BJ (cell line): ENCODE measurements around the gene BAZ2B. TPM values are rescaled to one million over a fixed set of nuclear protein-coding genes. Genes with fewer than 3 reads are reported as not detected.

Experiments
- CTCF ChIA-PET: fragments of 350-600 bp; formaldehyde crosslinking; extraction: SDS; loops from one replicate; lab custom pipeline; 2021; ENCODE audit warnings: antibody characterized with exemption, inconsistent platforms; lab: Yijun Ruan, JAX
- POLR2A ChIA-PET: fragments of 300-600 bp; sonication (Branson Sonifier 250); formaldehyde crosslinking; extraction: SDS; loops from one replicate; lab custom pipeline; 2021; ENCODE audit warnings: antibody characterized with exemption; lab: Charles Lee
- DNase-seq: peaks from one replicate; pipeline ENCODE4 v3.0.0-alpha.2; 2011; ENCODE audit warnings: low read depth
- H3K27me3 ChIP-seq: 2 replicates; pipeline ENCODE4 v1.6.0; 2011; ENCODE audit warnings: low read length; ENCODE audit not compliant: control insufficient read depth, insufficient read depth
- H3K36me3 ChIP-seq: 2 replicates; pipeline ENCODE4 v1.5.1; 2011; ENCODE audit warnings: low read length; ENCODE audit not compliant: control insufficient read depth, insufficient read depth
- H3K4me3 ChIP-seq: 2 replicates; pipeline ENCODE4 v1.5.1; 2011; ENCODE audit warnings: low read depth, mild to moderate bottlenecking, control low read depth, low read length
- polyA plus RNA-seq: library from polyadenylated mRNA; depleted of rRNA; stranded (reverse); fragments of >200 nt; gene quantifications from 2 replicates; pipeline ENCODE4 v1.2.3, GENCODE V29; 2011
- TF ChIP-seq, protein P1 (sequence below): IDR thresholded peaks from 2 replicates; pipeline ENCODE4 v1.5.1; 2011; ENCODE audit warnings: low read depth, mild to moderate bottlenecking, control low read depth, inconsistent platforms, low read length, moderate library complexity; ENCODE audit not compliant: insufficient read depth

BAZ2B gene
- polyA plus RNA-seq, 1 experiment = 16.0 TPM

DNA sequence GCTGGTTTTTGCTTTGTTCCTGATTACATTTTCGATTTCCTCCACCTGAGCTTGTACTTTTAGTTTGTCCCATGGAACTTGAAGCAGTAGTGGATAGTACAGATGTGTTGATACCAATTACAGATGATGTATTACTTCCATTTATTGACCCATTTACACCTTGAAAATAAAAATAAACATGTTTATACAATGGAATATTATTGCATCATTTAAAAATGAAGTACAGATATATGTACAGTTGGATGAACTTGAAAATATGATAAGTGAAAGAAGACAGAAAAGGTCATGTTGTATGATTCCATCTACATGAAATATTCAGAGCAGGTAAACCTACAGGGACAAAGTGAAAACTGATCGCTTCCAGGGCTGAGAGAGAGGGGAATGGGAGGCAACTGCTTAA, 169.5 kb downstream of the BAZ2B start:
- CTCF ChIA-PET = no interaction called here
- POLR2A ChIA-PET = no interaction called here

DNA sequence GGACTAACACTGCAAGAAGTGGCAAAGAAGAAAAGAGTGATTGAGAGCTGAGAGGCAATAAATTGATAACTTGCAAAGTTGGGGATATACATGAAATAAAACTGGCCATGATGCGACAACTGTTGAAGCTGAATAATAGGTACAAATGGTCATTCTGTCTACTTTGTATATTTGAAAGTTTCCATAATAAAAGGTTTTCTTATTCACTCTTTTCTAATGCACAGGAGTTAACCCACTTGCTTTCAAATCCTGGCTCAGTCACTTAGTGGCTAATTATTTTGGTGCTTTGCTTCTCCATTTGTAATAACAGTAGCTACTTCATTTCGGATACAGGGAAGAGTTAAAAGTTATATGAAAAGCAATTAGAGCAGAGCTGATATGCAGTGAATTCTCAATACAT, 170.1 kb downstream of the BAZ2B start:
- CTCF ChIA-PET = no interaction called here
- POLR2A ChIA-PET = no interaction called here
- H3K36me3 ChIP-seq = peaks cover 3% of the 10 kb centered on the region; the same call in 1 of the 2 replicates
- H3K27me3 ChIP-seq = no peaks in the 10 kb centered on the region
- no peak for DNase-seq
- H3K4me3 ChIP-seq = no peak overlapping the region
- TF ChIP-seq, protein P1, sequence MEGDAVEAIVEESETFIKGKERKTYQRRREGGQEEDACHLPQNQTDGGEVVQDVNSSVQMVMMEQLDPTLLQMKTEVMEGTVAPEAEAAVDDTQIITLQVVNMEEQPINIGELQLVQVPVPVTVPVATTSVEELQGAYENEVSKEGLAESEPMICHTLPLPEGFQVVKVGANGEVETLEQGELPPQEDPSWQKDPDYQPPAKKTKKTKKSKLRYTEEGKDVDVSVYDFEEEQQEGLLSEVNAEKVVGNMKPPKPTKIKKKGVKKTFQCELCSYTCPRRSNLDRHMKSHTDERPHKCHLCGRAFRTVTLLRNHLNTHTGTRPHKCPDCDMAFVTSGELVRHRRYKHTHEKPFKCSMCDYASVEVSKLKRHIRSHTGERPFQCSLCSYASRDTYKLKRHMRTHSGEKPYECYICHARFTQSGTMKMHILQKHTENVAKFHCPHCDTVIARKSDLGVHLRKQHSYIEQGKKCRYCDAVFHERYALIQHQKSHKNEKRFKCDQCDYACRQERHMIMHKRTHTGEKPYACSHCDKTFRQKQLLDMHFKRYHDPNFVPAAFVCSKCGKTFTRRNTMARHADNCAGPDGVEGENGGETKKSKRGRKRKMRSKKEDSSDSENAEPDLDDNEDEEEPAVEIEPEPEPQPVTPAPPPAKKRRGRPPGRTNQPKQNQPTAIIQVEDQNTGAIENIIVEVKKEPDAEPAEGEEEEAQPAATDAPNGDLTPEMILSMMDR = no peak

More for the DNA sequence above, 169.5 kb downstream of the BAZ2B start:
- H3K27me3 ChIP-seq = no peaks in the 10 kb centered on the region
- no peak overlapping the region for H3K4me3 ChIP-seq
- DNase-seq = no peak
- TF ChIP-seq, protein P1 = no peak
- peaks cover 3% of the 10 kb centered on the region; the same call in 1 of the 2 replicates for H3K36me3 ChIP-seq

DNA sequence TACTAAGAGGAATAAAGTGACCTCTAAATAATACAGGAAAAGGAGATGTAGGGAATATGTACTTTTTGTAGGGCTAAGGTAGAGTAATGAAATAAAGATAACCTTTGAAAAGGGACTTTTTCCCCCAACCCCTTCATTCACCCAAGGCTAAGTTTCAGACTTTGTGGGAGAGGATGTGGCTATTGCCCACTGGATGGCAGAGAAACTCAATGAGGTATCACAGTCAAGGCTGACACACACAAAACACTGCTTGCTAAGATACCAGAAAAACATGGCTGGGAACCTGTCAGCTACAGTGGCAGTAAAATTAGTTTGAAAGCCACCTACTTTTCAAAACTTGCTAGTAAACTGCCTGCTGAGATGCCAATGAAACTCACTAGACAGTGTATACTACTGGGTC, 171.0 kb downstream of the BAZ2B start:
- H3K36me3 ChIP-seq = peaks cover 3% of the 10 kb centered on the region; the same call in 1 of the 2 replicates
- no peaks in the 10 kb centered on the region for H3K27me3 ChIP-seq
- ChIA-PET POLR2A (no interaction called here), CTCF (no interaction called here)
- no peak overlapping the region for H3K4me3 ChIP-seq
- TF ChIP-seq, protein P1 = no peak
- no peak for DNase-seq

DNA sequence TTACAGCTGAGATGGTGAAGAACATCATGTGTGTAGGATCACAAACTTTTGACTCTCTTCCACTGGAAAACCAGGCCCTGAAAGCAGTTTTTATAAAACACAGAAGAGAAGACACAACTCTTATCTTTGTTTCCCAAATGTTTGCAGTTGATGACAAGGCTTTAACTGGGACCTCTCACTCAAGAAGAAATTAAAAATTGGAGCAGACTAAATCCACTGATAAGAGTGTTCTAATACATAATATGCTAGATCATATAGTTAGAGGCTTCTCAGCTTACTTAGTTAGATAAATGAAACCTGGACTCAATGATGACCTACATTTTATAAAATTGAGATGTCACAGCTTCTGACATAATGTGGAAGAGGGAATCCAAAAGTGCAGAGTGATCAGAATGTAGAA, 171.6 kb downstream of the BAZ2B start:
- Histone ChIP-seq H3K4me3 (no peak overlapping the region), H3K27me3 (no peaks in the 10 kb centered on the region), H3K36me3 (peaks cover 3% of the 10 kb centered on the region; the same call in 1 of the 2 replicates)
- no peak for DNase-seq
- TF ChIP-seq, protein P1 = no peak
- POLR2A ChIA-PET = no interaction called here
- CTCF ChIA-PET = no interaction called here

DNA sequence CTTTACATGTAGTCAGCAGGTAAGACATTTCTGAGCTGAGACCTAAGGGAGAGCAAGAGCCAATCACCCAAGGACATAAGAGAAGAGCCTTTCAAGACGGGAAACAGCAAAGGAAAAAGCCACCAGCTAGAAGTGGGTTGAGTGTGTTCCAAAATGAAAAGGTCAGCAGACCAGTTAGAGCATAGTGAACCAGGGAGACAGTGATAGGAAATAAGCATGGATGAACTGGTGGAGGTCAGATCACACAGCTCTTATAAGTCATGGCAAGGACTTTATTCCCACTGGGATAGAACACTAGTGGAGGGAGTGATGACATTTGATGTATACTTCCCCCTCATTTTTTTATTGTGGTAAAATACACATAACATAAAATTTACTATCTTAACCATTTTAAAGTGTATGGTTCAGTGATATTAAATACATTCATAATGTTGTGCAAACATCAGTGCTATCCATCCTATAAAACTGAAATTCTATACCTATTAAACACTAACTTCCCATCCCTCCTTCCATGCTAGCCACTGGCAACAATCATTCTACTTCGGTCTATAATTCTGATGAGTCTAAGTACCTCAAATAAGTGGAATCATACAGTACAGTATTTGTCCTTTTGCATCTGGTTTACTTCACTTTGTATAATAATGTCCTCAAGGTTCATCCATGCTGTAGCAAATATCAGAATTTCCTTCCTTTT, 174.0 kb downstream of the BAZ2B start:
- DNase-seq = no peak
- Histone ChIP-seq H3K27me3 (no peaks in the 10 kb centered on the region), H3K4me3 (no peak overlapping the region), H3K36me3 (peaks cover 3% of the 10 kb centered on the region; the same call in 1 of the 2 replicates)
- POLR2A ChIA-PET = no interaction called here
- CTCF ChIA-PET = interaction anchor here (0.8 kb wide), 1 partner anchor 11 kb away, joined by 3 read pairs; no protein-coding TSS in a partner anchor
- TF ChIP-seq, protein P1 = no peak
